Stimulated activated CD8-positive, alpha-beta memory T cell treated with anti-CD3 and anti-CD28 coated beads, Interleukin-12 subunit alpha, Interleukin-12 subunit beta, amount 100 ng/mL, for 24 hours (primary cell): ENCODE data around the gene PDE4A.
"Not testable (repeated sequence)": the region's sequence is repeated elsewhere in the genome, so short reads cannot be mapped to it uniquely, and the experiment has no call there.

Source experiments
- DNase-seq: peaks from one replicate; pipeline ENCODE4 v3.0.0-alpha.2; 2020; ENCODE audit errors: extremely low read depth

The PDE4A gene

GRCh38 chr19:10420444-10421239 is at the start of gene PDE4A:
PDE4A (plus strand) TSS chr19:10420538; CDS start chr19:10420765, 227 bp downstream.
- no peak for DNase-seq

- DNase-seq = no peak
Measured at GRCh38 chr19:10372690-10373089, 47.6 kb upstream of the PDE4A start.

GRCh38 chr19:10374931-10375330 is 45.4 kb upstream of the PDE4A start:
- DNase-seq = no peak

GRCh38 chr19:10377140-10377640 is 43.1 kb upstream of the PDE4A start:
- not testable (repeated sequence) for DNase-seq

- DNase-seq = no peak
Measured at GRCh38 chr19:10378124-10378523, 42.2 kb upstream of the PDE4A start.

GRCh38 chr19:10379880-10380312 is 40.4 kb upstream of the PDE4A start:
- DNase-seq = no peak

- peak; percentile 83 for DNase-seq
Measured at GRCh38 chr19:10380313-10381102, 39.8 kb upstream of the PDE4A start, which contains the start of gene TYK2. TYK2 (minus strand) TSS chr19:10380572; CDS start chr19:10378406, 2,166 bp downstream.

- DNase-seq = not testable (repeated sequence)
Measured at GRCh38 chr19:10383223-10383499, 37.2 kb upstream of the PDE4A start.

- no peak for DNase-seq
Measured at GRCh38 chr19:10384580-10384979, 35.8 kb upstream of the PDE4A start.

GRCh38 chr19:10388957-10389356 is 31.4 kb upstream of the PDE4A start:
- DNase-seq = peak; percentile 46

GRCh38 chr19:10389863-10390262 is 30.5 kb upstream of the PDE4A start:
- no peak for DNase-seq

- DNase-seq = no peak
Measured at GRCh38 chr19:10390652-10391286, 29.6 kb upstream of the PDE4A start.

GRCh38 chr19:10392120-10392519 is 28.2 kb upstream of the PDE4A start:
- DNase-seq = no peak

- DNase-seq = no peak
Measured at GRCh38 chr19:10393137-10393536, 27.2 kb upstream of the PDE4A start.

GRCh38 chr19:10395003-10395402 is 25.3 kb upstream of the PDE4A start:
- no peak for DNase-seq

GRCh38 chr19:10395436-10395835 is 24.9 kb upstream of the PDE4A start:
- no peak for DNase-seq

- no peak for DNase-seq
Measured at GRCh38 chr19:10395917-10396316, 24.4 kb upstream of the PDE4A start.

GRCh38 chr19:10398819-10399218 is 21.5 kb upstream of the PDE4A start:
- DNase-seq = no peak

GRCh38 chr19:10399340-10399739 is 21.0 kb upstream of the PDE4A start:
- DNase-seq = not testable (repeated sequence)

GRCh38 chr19:10399878-10400277 is 20.5 kb upstream of the PDE4A start:
- DNase-seq = no peak

GRCh38 chr19:10402441-10403038 is 17.8 kb upstream of the PDE4A start:
- no peak for DNase-seq
